GM18873 (cell line): ENCODE measurements around the gene BEAN1.

Experiments
- ATAC-seq: cut with Tn5 transposase; IDR thresholded peaks from one replicate; pipeline ENCODE4 v1.9.1; 2021; ENCODE audit warnings: mild to moderate bottlenecking, moderate library complexity, moderate number of reproducible peaks; ENCODE audit not compliant: unreplicated experiment, low FRiP score

The BEAN1 gene

GRCh38 chr16:66427036-66427860 lies at the start of gene BEAN1:
TSS of gene BEAN1 (plus strand) at chr16:66427295. CDS start at chr16:66437677, 10,382 bp downstream.
- ATAC-seq: no peak

DNA sequence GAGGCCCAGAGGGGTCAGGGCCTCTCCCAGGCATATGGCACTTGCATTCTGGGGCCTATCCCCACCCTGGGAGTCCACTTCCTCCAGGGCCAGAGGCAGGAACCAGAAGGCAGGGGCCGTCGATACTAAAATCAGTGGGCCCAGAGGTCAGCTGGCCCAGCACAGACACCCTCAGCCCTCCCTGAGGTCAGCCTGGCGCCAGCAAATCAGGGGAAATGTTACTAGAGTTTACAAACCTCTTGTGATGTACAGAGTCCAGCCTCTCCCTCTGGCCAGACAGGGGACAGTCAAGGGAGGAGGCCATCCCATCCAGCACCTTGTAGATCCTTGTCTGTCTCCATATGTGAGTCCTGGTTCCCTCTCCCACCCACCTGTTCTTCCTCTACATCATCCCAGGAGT lies 49.8 kb upstream of the BEAN1 start:
- ATAC-seq: no peak

GRCh38 chr16:66378741-66379570 lies 48.1 kb upstream of the BEAN1 start:
- no peak for ATAC-seq

- no peak for ATAC-seq
These were observed 47.5 kb upstream of the BEAN1 start for GRCh38 chr16:66379571-66379941.

GRCh38 chr16:66380421-66380820 lies 46.7 kb upstream of the BEAN1 start:
- no peak for ATAC-seq

GRCh38 chr16:66381585-66382170 lies 45.4 kb upstream of the BEAN1 start:
- ATAC-seq: no peak

GRCh38 chr16:66382171-66382965 lies 44.7 kb upstream of the BEAN1 start:
- no peak for ATAC-seq

GRCh38 chr16:66382966-66383299 lies 44.2 kb upstream of the BEAN1 start:
- ATAC-seq: no peak

DNA sequence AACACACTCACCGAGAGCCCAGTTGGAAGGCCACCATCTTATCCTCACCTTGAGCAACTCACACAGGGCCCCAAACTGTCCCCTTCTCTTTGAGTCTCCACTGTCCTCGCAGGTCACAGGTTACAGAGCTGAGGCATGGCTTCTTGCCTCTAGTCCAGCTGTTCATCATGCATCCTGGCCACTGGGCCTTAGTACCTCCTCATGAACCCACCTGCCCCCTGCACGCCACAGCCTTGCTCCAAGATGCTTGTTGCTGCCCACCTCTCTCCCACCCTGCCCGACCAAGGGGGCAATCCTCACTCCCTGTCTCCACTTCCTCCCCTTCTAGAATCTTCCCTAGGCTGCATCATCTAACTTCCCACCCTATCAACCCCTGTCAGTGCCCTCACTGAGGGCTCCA lies 43.5 kb upstream of the BEAN1 start:
- ATAC-seq: no peak

DNA sequence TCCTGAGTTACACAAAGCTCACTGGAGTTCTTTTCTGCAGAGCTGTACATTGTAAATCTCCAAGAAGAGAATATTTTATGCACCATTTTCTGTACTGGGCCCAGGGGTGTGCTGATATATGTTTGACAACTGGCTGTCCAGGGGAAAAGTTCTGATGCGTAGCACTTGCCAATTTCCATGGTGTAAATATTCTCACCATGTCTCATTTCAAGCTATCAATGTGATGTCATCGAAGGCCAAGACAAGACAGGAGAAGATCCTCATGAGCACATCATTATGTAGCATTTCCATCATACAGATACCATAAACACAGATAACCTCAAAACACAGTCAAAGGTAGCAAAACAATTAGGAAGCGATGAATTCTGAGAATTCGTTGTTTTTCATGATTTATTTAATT lies 41.7 kb upstream of the BEAN1 start:
- ATAC-seq: no peak

DNA sequence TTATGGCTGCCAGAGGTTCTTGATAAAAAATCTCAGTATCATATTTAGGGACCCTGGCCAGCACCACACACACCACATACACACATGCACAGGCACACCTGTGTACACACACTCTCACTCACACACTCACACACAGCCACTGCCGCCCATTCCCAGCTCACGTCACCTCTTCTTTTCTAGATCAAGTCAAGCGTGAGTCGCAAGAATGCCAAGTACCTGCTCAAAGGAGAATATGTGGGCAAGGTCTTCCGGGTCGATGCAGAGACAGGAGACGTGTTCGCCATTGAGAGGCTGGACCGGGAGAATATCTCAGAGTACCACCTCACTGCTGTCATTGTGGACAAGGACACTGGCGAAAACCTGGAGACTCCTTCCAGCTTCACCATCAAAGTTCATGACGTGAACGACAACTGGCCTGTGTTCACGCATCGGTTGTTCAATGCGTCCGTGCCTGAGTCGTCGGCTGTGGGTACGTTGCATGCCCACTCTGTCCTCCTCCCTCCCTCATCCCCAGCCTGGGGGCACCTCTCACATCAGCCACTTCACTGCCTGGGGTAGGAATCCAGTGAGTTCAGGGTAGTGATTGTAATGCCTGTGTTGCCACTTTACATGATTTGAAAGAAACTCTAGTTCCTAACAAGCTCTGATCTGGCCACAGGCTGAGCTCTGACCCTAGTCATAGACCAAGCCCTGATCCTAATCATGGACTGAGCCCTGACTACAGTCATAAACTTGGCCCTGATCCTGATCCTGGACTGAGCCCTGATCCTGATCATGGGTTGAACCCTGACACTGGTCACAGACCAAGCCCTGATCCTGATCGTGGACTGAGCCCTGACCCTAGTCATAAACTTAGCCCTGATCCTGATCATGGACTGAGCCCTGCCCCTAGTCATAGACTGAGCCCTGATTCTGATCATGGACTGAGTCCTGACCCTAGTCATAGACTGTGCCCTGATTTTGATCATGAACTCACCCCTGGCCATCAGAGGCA lies 40.2 kb upstream of the BEAN1 start:
- ATAC-seq: no peak

GRCh38 chr16:66387817-66388332 lies 39.2 kb upstream of the BEAN1 start:
- no peak for ATAC-seq

GRCh38 chr16:66388350-66389139 lies 38.5 kb upstream of the BEAN1 start:
- no peak for ATAC-seq

- ATAC-seq: no peak
These were observed 37.6 kb upstream of the BEAN1 start for GRCh38 chr16:66389256-66390176.

GRCh38 chr16:66390346-66391108 lies 36.6 kb upstream of the BEAN1 start:
- no peak for ATAC-seq
